ENCODE measurements around the gene KCNH8. TPM values are rescaled to one million over a fixed set of nuclear protein-coding genes. Genes with fewer than 3 reads are reported as not detected.

The KCNH8 gene
- total RNA-seq, 1 experiment from 2014 or later: not detected

GRCh38 chr3:19159966-19160635 lies 11.8 kb downstream of the KCNH8 start:
- no peak overlapping the region for H3K27ac ChIP-seq (ENCODE audit: low read length)
- DNase-seq (ENCODE audit: low read depth, low spot score) (no peak), ATAC-seq (no peak)
- no peaks in the 10 kb centered on the region for H3K36me3 ChIP-seq (ENCODE audit: control insufficient read depth, insufficient read depth, low read length)
- TF ChIP-seq POLR2AphosphoS5 (IDR thresholded peaks at IDR 0.05; ENCODE audit: low read depth, low read length) (no peak), TCF7L2 (IDR thresholded peaks at IDR 0.05; ENCODE audit: low read depth, low read length) (no peak), SIN3A (IDR thresholded peaks at IDR 0.05; ENCODE audit: borderline replicate concordance, insufficient read depth, low read depth, low read length) (no peak)
- TF ChIP-seq, protein P1, sequence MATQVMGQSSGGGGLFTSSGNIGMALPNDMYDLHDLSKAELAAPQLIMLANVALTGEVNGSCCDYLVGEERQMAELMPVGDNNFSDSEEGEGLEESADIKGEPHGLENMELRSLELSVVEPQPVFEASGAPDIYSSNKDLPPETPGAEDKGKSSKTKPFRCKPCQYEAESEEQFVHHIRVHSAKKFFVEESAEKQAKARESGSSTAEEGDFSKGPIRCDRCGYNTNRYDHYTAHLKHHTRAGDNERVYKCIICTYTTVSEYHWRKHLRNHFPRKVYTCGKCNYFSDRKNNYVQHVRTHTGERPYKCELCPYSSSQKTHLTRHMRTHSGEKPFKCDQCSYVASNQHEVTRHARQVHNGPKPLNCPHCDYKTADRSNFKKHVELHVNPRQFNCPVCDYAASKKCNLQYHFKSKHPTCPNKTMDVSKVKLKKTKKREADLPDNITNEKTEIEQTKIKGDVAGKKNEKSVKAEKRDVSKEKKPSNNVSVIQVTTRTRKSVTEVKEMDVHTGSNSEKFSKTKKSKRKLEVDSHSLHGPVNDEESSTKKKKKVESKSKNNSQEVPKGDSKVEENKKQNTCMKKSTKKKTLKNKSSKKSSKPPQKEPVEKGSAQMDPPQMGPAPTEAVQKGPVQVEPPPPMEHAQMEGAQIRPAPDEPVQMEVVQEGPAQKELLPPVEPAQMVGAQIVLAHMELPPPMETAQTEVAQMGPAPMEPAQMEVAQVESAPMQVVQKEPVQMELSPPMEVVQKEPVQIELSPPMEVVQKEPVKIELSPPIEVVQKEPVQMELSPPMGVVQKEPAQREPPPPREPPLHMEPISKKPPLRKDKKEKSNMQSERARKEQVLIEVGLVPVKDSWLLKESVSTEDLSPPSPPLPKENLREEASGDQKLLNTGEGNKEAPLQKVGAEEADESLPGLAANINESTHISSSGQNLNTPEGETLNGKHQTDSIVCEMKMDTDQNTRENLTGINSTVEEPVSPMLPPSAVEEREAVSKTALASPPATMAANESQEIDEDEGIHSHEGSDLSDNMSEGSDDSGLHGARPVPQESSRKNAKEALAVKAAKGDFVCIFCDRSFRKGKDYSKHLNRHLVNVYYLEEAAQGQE (IDR thresholded peaks at IDR 0.05; ENCODE audit: insufficient read depth in 1 of 2, low read depth in 2 of 2, low read length in 1 of 2): no peak
- TF ChIP-seq, protein P2, sequence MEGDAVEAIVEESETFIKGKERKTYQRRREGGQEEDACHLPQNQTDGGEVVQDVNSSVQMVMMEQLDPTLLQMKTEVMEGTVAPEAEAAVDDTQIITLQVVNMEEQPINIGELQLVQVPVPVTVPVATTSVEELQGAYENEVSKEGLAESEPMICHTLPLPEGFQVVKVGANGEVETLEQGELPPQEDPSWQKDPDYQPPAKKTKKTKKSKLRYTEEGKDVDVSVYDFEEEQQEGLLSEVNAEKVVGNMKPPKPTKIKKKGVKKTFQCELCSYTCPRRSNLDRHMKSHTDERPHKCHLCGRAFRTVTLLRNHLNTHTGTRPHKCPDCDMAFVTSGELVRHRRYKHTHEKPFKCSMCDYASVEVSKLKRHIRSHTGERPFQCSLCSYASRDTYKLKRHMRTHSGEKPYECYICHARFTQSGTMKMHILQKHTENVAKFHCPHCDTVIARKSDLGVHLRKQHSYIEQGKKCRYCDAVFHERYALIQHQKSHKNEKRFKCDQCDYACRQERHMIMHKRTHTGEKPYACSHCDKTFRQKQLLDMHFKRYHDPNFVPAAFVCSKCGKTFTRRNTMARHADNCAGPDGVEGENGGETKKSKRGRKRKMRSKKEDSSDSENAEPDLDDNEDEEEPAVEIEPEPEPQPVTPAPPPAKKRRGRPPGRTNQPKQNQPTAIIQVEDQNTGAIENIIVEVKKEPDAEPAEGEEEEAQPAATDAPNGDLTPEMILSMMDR (IDR thresholded peaks at IDR 0.05): no peak
- H3K27me3 ChIP-seq (ENCODE audit: control insufficient read depth, insufficient read depth, low read length): no peaks in the 10 kb centered on the region
- CTCF ChIA-PET: no interaction called here
- no peaks in the 10 kb centered on the region for H3K9me3 ChIP-seq (ENCODE audit: control insufficient read depth, insufficient read depth, low read depth, low read length)
- POLR2A ChIA-PET: no interaction called here
- BruUV-seq (replicated peaks): no TSS peak
- H3K4me3 ChIP-seq (ENCODE audit: low read depth in 2 of 2, low read length in 2 of 2): no peak overlapping the region
- intact Hi-C loops (cut with micrococcal nuclease; ENCODE audit: unreplicated experiment): no loop called here
- in situ Hi-C loops (cut with HindIII; ENCODE audit: low pct_unique_long_range_greater_than_20kb, low sequenced_read_pairs): no loop called here
- H3K4me1 ChIP-seq (ENCODE audit: control insufficient read depth, insufficient read depth, low read length): no peaks in the 10 kb centered on the region

- H3K9me3 ChIP-seq (ENCODE audit: control insufficient read depth, insufficient read depth, low read depth, low read length): no peaks in the 10 kb centered on the region
- in situ Hi-C loops (cut with HindIII; ENCODE audit: low pct_unique_long_range_greater_than_20kb, low sequenced_read_pairs): no loop called here
- H3K27ac ChIP-seq (ENCODE audit: low read length): no peak overlapping the region
- H3K4me1 ChIP-seq (ENCODE audit: control insufficient read depth, insufficient read depth, low read length): no peaks in the 10 kb centered on the region
- TF ChIP-seq, protein P1 (IDR thresholded peaks at IDR 0.05; ENCODE audit: insufficient read depth in 1 of 2, low read depth in 2 of 2, low read length in 1 of 2): no peak
- no peak for TF ChIP-seq TCF7L2 (IDR thresholded peaks at IDR 0.05; ENCODE audit: low read depth, low read length)
- no peak for TF ChIP-seq SIN3A (IDR thresholded peaks at IDR 0.05; ENCODE audit: borderline replicate concordance, insufficient read depth, low read depth, low read length)
- TF ChIP-seq POLR2AphosphoS5 (IDR thresholded peaks at IDR 0.05; ENCODE audit: low read depth, low read length): no peak
- TF ChIP-seq, protein P2 (IDR thresholded peaks at IDR 0.05): no peak
- H3K27me3 ChIP-seq (ENCODE audit: control insufficient read depth, insufficient read depth, low read length): no peaks in the 10 kb centered on the region
- no peak for DNase-seq (ENCODE audit: low read depth, low spot score)
- intact Hi-C loops (cut with micrococcal nuclease; ENCODE audit: unreplicated experiment): no loop called here
- POLR2A ChIA-PET: no interaction called here
- no peak for ATAC-seq
- no TSS peak for BruUV-seq (replicated peaks)
- H3K36me3 ChIP-seq (ENCODE audit: control insufficient read depth, insufficient read depth, low read length): no peaks in the 10 kb centered on the region
- CTCF ChIA-PET: no interaction called here
- no peak overlapping the region for H3K4me3 ChIP-seq (ENCODE audit: low read depth in 2 of 2, low read length in 2 of 2)
These were observed 17.3 kb downstream of the KCNH8 start for GRCh38 chr3:19165654-19166053.

Measured in Panc1 (cell line).